ENCODE results near the gene DOCK10. TPM values are rescaled to one million over a fixed set of nuclear protein-coding genes. Genes with fewer than 3 reads are reported as not detected.
A peak's percentile ranks its signal among the peaks of the same experiment; 100 is the strongest.

The DOCK10 gene
- total and polyA plus RNA-seq, 10 of the 15 experiments (the other 5 are each of a cell fraction or from before 2014, with no cell fraction given): 16.9 to 120 (median 85.5) TPM

DNA sequence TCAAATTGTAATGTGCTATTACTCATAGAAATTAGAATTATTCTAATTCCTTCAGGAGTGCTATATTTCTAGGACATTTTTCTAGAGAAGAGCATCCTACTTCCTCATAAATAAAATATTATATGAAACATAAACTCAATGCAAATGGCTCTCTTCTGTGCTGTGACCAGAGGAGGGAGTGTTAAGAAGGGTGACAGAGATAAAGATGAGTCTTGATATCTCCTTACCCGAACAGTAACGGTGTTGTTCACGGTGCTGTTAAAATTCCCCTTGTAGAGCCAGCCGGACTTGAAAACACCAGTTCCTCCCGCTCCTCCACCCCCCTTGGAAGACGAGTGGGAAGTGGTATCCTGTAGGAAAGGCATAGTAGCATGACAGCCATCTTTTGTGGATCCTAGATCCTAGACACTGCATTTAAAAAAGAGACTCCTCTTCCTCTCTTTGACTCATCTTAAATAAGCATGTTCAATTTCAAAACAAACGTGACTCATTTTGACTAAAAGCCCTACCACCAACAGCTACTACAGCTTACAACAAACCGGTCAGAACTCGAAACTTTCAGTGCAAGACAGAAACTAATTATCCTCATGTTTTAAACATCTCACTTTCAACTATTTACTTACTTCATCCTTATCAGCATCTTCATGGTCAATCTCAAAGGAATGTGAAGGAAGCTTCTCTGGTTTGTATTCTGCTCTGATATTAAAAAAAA lies 156.3 kb downstream of the DOCK10 start (continued):
- TF ChIP-seq, protein P1, sequence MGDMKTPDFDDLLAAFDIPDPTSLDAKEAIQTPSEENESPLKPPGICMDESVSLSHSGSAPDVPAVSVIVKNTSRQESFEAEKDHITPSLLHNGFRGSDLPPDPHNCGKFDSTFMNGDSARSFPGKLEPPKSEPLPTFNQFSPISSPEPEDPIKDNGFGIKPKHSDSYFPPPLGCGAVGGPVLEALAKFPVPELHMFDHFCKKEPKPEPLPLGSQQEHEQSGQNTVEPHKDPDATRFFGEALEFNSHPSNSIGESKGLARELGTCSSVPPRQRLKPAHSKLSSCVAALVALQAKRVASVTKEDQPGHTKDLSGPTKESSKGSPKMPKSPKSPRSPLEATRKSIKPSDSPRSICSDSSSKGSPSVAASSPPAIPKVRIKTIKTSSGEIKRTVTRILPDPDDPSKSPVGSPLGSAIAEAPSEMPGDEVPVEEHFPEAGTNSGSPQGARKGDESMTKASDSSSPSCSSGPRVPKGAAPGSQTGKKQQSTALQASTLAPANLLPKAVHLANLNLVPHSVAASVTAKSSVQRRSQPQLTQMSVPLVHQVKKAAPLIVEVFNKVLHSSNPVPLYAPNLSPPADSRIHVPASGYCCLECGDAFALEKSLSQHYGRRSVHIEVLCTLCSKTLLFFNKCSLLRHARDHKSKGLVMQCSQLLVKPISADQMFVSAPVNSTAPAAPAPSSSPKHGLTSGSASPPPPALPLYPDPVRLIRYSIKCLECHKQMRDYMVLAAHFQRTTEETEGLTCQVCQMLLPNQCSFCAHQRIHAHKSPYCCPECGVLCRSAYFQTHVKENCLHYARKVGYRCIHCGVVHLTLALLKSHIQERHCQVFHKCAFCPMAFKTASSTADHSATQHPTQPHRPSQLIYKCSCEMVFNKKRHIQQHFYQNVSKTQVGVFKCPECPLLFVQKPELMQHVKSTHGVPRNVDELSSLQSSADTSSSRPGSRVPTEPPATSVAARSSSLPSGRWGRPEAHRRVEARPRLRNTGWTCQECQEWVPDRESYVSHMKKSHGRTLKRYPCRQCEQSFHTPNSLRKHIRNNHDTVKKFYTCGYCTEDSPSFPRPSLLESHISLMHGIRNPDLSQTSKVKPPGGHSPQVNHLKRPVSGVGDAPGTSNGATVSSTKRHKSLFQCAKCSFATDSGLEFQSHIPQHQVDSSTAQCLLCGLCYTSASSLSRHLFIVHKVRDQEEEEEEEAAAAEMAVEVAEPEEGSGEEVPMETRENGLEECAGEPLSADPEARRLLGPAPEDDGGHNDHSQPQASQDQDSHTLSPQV (IDR thresholded peaks at IDR 0.05): no peak
- TF ChIP-seq, protein P2, sequence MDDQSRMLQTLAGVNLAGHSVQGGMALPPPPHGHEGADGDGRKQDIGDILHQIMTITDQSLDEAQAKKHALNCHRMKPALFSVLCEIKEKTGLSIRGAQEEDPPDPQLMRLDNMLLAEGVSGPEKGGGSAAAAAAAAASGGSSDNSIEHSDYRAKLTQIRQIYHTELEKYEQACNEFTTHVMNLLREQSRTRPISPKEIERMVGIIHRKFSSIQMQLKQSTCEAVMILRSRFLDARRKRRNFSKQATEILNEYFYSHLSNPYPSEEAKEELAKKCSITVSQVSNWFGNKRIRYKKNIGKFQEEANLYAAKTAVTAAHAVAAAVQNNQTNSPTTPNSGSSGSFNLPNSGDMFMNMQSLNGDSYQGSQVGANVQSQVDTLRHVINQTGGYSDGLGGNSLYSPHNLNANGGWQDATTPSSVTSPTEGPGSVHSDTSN (IDR thresholded peaks at IDR 0.05; ENCODE audit: insufficient replicate concordance, low read depth, low read length): no peak
- no peak for TF ChIP-seq GATAD2B (conservative IDR thresholded peaks at IDR 0.05; ENCODE audit: low read depth)
- no peak for TF ChIP-seq ZNF24 (IDR thresholded peaks at IDR 0.05)
- peak; percentile 18; the same call in 1 of the 2 replicates for TF ChIP-seq BACH1 (IDR thresholded peaks at IDR 0.05; ENCODE audit: borderline replicate concordance)
- TF ChIP-seq DPF2 (IDR thresholded peaks at IDR 0.05): peak; percentile 21; the same call in 1 of the 2 replicates
- TF ChIP-seq MTA2 (IDR thresholded peaks at IDR 0.05; ENCODE audit: low read depth): peak; percentile 65
- TF ChIP-seq IKZF2 (IDR thresholded peaks at IDR 0.05): peak; percentile 68 to 70
- peak; percentile 30 for TF ChIP-seq RAD21 (IDR thresholded peaks at IDR 0.05; ENCODE audit: insufficient read depth, low read depth, low read length)
- TF ChIP-seq MYB (IDR thresholded peaks at IDR 0.05; ENCODE audit: borderline replicate concordance, low read depth, low read length): no peak
- TF ChIP-seq, protein P3, sequence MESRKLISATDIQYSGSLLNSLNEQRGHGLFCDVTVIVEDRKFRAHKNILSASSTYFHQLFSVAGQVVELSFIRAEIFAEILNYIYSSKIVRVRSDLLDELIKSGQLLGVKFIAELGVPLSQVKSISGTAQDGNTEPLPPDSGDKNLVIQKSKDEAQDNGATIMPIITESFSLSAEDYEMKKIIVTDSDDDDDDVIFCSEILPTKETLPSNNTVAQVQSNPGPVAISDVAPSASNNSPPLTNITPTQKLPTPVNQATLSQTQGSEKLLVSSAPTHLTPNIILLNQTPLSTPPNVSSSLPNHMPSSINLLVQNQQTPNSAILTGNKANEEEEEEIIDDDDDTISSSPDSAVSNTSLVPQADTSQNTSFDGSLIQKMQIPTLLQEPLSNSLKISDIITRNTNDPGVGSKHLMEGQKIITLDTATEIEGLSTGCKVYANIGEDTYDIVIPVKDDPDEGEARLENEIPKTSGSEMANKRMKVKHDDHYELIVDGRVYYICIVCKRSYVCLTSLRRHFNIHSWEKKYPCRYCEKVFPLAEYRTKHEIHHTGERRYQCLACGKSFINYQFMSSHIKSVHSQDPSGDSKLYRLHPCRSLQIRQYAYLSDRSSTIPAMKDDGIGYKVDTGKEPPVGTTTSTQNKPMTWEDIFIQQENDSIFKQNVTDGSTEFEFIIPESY (IDR thresholded peaks at IDR 0.05): no peak
- TF ChIP-seq ETV6 (conservative IDR thresholded peaks at IDR 0.05 in 1 of 2, IDR thresholded peaks at IDR 0.05 in 1 of 2; ENCODE audit: borderline replicate concordance in 1 of 2, low read depth in 1 of 2): peak in 1 of 2 experiments; percentile 14; a peak in 1 of 4 replicates
- TF ChIP-seq EP300 (IDR thresholded peaks at IDR 0.05; ENCODE audit: borderline replicate concordance in 1 of 2, control insufficient read depth in 1 of 2, low read depth in 2 of 2, low read length in 2 of 2): 0 out of 4 replicates have a peak, but pooled peaks of 1 of the 2 experiments have one; percentile 27
- TF ChIP-seq RCOR1 (conservative IDR thresholded peaks at IDR 0.05; ENCODE audit: low read depth, low read length): no peak
- TF ChIP-seq RUNX3 (IDR thresholded peaks at IDR 0.05; ENCODE audit: low read length): peak; percentile 63
- TF ChIP-seq POLR2A (IDR thresholded peaks at IDR 0.05; ENCODE audit: low read depth, low read length): no peak
- TF ChIP-seq POU2F2 (IDR thresholded peaks at IDR 0.05; ENCODE audit: borderline replicate concordance, low read depth, low read length): no peak
- 0 out of 2 replicates have a peak, but pooled peaks have one; percentile 7 for TF ChIP-seq SMC3 (IDR thresholded peaks at IDR 0.05; ENCODE audit: borderline replicate concordance, low read length)
- TF ChIP-seq BHLHE40 (IDR thresholded peaks at IDR 0.05; ENCODE audit: borderline replicate concordance in 1 of 2, low read depth in 2 of 2, low read length in 1 of 2): peak; percentile 67 to 79
- TF ChIP-seq LARP7 (IDR thresholded peaks at IDR 0.05): no peak
- no peak for TF ChIP-seq MEF2A (IDR thresholded peaks at IDR 0.05; ENCODE audit: insufficient read depth, low read depth, low read length)
- no peak for TF ChIP-seq SIN3A (IDR thresholded peaks at IDR 0.05; ENCODE audit: low read depth, low read length)
- no peak for TF ChIP-seq SPI1 (IDR thresholded peaks at IDR 0.05; ENCODE audit: borderline replicate concordance, insufficient read depth, low read depth, low read length)
- peak; percentile 45 for TF ChIP-seq IKZF1 (conservative IDR thresholded peaks at IDR 0.05)
